Spleen (tissue), 7 donors: Measurements from ENCODE around the gene UNC45B.

Experiments
- CTCF ChIP-seq, 11 experiments: fragments of 200-600 bp in 7 of 11; fragments of 450-650 bp in 4 of 11; sonication (generic) in 4 of 11; IDR thresholded peaks in 8 of 11; conservative IDR thresholded peaks in 3 of 11; 1 replicate in 7 of 11; 2 replicates in 4 of 11; pipeline versions ENCODE4 v1.4.0 to v1.8.0; 2016 to 2021; ENCODE audit warnings: antibody characterized with exemption in 11 of 11, inconsistent platforms in 4 of 11, mild to moderate bottlenecking in 1 of 11
- POLR2A ChIP-seq, 3 donors: fragments of 450-650 bp; IDR thresholded peaks; one replicate each; pipeline ENCODE4 v1.5.1; 2017; ENCODE audit warnings: antibody characterized with exemption in 3 of 3, mild to moderate bottlenecking in 1 of 3
- donor health status: DM: no; HTN: no; CAD: no; lungs with moderate emphysema.
- donor health status: DM: no; HTN: no; CAD: no.
- donor health status: DM: no; HTN: no; CAD: no.

- TF ChIP-seq POLR2A (IDR thresholded peaks at IDR 0.05) (no peak), CTCF (IDR thresholded peaks at IDR 0.05 in 8 of 11, conservative IDR thresholded peaks at IDR 0.05 in 3 of 11) (no peak)
Observed at GRCh38 chr17:35236821-35237220, 89.2 kb downstream of the UNC45B start.
